Measurements from ENCODE around the gene OR2D3. TPM values are rescaled to one million over a fixed set of nuclear protein-coding genes. Genes with fewer than 3 reads are reported as not detected.
"Not testable (repeated sequence)": the region's sequence is repeated elsewhere in the genome, so short reads cannot be mapped to it uniquely, and the experiment has no call there.

OR2D3 gene
- polyA plus RNA-seq, 2 donors: not detected

GRCh38 chr11:6962673-6963072, 41.9 kb downstream of the OR2D3 start:
- H3K4me1 ChIP-seq (ENCODE audit: control insufficient read depth in 2 of 2, insufficient read depth in 2 of 2, low read length in 1 of 2): no peaks in the 10 kb centered on the region
- H3K9me3 ChIP-seq (ENCODE audit: control insufficient read depth in 2 of 2, insufficient read depth in 1 of 2, low read depth in 1 of 2, low read length in 1 of 2): peaks cover 0 to 2% of the 10 kb centered on the region in 2 donors
- no peaks in the 10 kb centered on the region for H3K36me3 ChIP-seq (ENCODE audit: control insufficient read depth in 2 of 2, insufficient read depth in 2 of 2, low read length in 1 of 2)
- 92 to 97% methylated on average over 1 of the region's 1 CpG for WGBS, 2 donors
- H3K27ac ChIP-seq (ENCODE audit: low read depth in 2 of 2, low read length in 1 of 2): no peak overlapping the region
- no peaks in the 10 kb centered on the region for H3K27me3 ChIP-seq (ENCODE audit: control insufficient read depth in 1 of 2, insufficient read depth in 2 of 2, low read length in 2 of 2)
- no peak overlapping the region for H3K4me3 ChIP-seq (ENCODE audit: low read depth in 1 of 2, low read length in 2 of 2)

- no peak overlapping the region for H3K27ac ChIP-seq (ENCODE audit: low read depth in 2 of 2, low read length in 1 of 2)
- H3K36me3 ChIP-seq (ENCODE audit: control insufficient read depth in 2 of 2, insufficient read depth in 2 of 2, low read length in 1 of 2): no peaks in the 10 kb centered on the region
- 90 to 100% methylated on average over 1 of the region's 1 CpG for WGBS, 2 donors
- no peak overlapping the region for H3K4me3 ChIP-seq (ENCODE audit: low read depth in 1 of 2, low read length in 2 of 2)
- no peaks in the 10 kb centered on the region for H3K4me1 ChIP-seq (ENCODE audit: control insufficient read depth in 2 of 2, insufficient read depth in 2 of 2, low read length in 1 of 2)
- H3K27me3 ChIP-seq (ENCODE audit: control insufficient read depth in 1 of 2, insufficient read depth in 2 of 2, low read length in 2 of 2): no peaks in the 10 kb centered on the region
- peaks cover 0 to 2% of the 10 kb centered on the region in 2 donors for H3K9me3 ChIP-seq (ENCODE audit: control insufficient read depth in 2 of 2, insufficient read depth in 1 of 2, low read depth in 1 of 2, low read length in 1 of 2)
Observed at GRCh38 chr11:6968816-6969215, 48.0 kb downstream of the OR2D3 start.

GRCh38 chr11:6969854-6970253, 49.1 kb downstream of the OR2D3 start:
- not testable (repeated sequence) for H3K27me3 ChIP-seq (ENCODE audit: control insufficient read depth in 1 of 2, insufficient read depth in 2 of 2, low read length in 2 of 2); H3K4me1 ChIP-seq (ENCODE audit: control insufficient read depth in 2 of 2, insufficient read depth in 2 of 2, low read length in 1 of 2); H3K27ac ChIP-seq (ENCODE audit: low read depth in 2 of 2, low read length in 1 of 2); H3K9me3 ChIP-seq (ENCODE audit: control insufficient read depth in 2 of 2, insufficient read depth in 1 of 2, low read depth in 1 of 2, low read length in 1 of 2); H3K4me3 ChIP-seq (ENCODE audit: low read depth in 1 of 2, low read length in 2 of 2); H3K36me3 ChIP-seq (ENCODE audit: control insufficient read depth in 2 of 2, insufficient read depth in 2 of 2, low read length in 1 of 2)
- WGBS, 2 donors: 66 to 75% methylated on average over 4 of the region's 4 CpGs

Other genes with a start within 250 kb of the OR2D3 start
- gene MRPL17, start 237.7 kb upstream of the OR2D3 start, polyA plus RNA-seq: 10 to 100 TPM; 43.4 to 49.2 TPM
- under 1 TPM in 1 of 2 donors, not detected in 1; 0.04 TPM for gene OR2AG2, start 149.0 kb upstream of the OR2D3 start, polyA plus RNA-seq
- not detected for gene OR2AG1, start 138.0 kb upstream of the OR2D3 start, polyA plus RNA-seq
- not detected for gene OR6A2, start 121.3 kb upstream of the OR2D3 start, polyA plus RNA-seq
- gene OR10A5, start 75.3 kb upstream of the OR2D3 start, polyA plus RNA-seq: not detected
- not detected for gene OR10A2, start 57.9 kb upstream of the OR2D3 start, polyA plus RNA-seq
- gene OR10A4, start 44.4 kb upstream of the OR2D3 start, polyA plus RNA-seq: not detected
- gene OR2D2, start 28.5 kb upstream of the OR2D3 start, polyA plus RNA-seq: not detected
- under 1 TPM; 0.61 to 0.77 TPM for gene ZNF215, start 5.4 kb downstream of the OR2D3 start, polyA plus RNA-seq
- under 1 TPM; 0.45 to 0.46 TPM for gene ZNF214, start 99.3 kb downstream of the OR2D3 start, polyA plus RNA-seq
- under 1 TPM in 1 of 2 donors, not detected in 1; 0.01 TPM for gene NLRP14, start 99.5 kb downstream of the OR2D3 start, polyA plus RNA-seq
- not detected for gene RBMXL2, start 168.0 kb downstream of the OR2D3 start, polyA plus RNA-seq